Measurements from ENCODE around the gene TMEM273. TPM values are rescaled to one million over a fixed set of nuclear protein-coding genes. Genes with fewer than 3 reads are reported as not detected.

TMEM273 gene
- total RNA-seq, 1 experiment from 2014 or later = not detected

DNA sequence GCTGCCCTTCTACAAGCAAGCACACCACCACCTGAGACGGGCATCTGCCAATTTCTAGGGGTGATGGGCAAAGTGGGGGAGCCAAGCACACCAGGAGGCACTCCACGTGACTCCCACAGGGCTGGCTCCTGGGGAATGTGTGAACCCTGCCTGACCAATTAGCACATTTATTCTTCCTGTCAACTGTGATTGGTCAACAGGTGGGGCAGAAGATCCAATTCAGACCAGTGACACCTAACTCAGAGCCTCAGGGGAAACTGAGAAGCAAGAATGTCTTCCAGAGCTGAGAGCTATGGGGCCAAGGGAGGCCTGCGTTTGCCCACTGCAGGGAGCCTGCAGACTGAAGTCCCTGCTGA lies 15.4 kb downstream of the TMEM273 start:
- no peak overlapping the region for H3K4me3 ChIP-seq (ENCODE audit: low read length)
- H3K4me2 ChIP-seq (ENCODE audit: low read depth, low read length, poor library complexity, severe bottlenecking) = no peak overlapping the region
- no peaks in the 10 kb centered on the region for H3K4me1 ChIP-seq (ENCODE audit: low read length)
- DNase-seq = no peak
- no peak overlapping the region for H3K9ac ChIP-seq (ENCODE audit: low read length)
- no peaks in the 10 kb centered on the region for H4K20me1 ChIP-seq (ENCODE audit: insufficient read depth, low read depth, low read length)
- no peaks in the 10 kb centered on the region for H3K27me3 ChIP-seq (ENCODE audit: low read length)
- no peaks in the 10 kb centered on the region for H3K79me2 ChIP-seq (ENCODE audit: low read length)
- no peaks in the 10 kb centered on the region for H3K36me3 ChIP-seq (ENCODE audit: insufficient read depth, low read length)
- no peaks in the 10 kb centered on the region for H3K9me2 ChIP-seq (replicated peaks; ENCODE audit: insufficient read depth, low read length)
- no peak overlapping the region for H2AFZ ChIP-seq (ENCODE audit: low read length)
- no peak overlapping the region for H3K27ac ChIP-seq (ENCODE audit: low read length)
- no peaks in the 10 kb centered on the region for H3K9me3 ChIP-seq (ENCODE audit: low read length)

DNA sequence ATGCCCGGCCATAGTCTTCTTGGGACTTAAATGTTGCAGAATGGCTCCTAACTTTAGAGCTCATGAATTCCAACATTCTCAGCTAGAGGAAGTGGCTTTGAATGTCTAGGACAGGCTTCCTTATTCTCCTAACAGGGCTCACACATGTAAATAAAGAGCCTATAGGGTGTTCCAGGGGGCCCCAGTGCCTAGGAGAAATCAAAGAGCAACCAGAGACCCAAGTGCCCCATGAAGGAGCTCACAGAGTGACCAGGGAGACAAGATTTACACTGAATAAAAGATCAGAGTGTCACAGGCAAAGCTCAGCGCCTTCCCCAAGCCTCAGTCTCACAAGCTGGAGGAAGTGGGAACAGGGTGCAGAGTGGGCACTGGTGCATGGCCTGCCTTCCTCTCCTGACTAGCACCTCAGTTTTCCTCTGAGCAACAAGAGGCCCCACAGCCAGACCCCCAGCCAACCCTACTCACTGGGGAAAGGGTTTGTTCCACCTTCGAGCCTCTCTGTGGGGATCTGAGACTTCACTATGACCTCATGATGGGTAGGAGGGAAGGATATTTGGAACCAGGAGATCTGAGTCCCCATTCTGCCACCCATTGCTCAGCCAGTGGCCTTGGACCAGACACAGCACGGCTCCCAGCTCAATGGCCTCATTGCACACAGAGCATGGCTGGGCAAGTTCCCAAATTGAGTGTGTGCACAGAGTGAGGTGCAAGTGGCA lies 16.0 kb downstream of the TMEM273 start:
- Histone ChIP-seq H2AFZ (ENCODE audit: low read length) (no peak overlapping the region), H3K4me2 (ENCODE audit: low read depth, low read length, poor library complexity, severe bottlenecking) (no peak overlapping the region), H3K36me3 (ENCODE audit: insufficient read depth, low read length) (no peaks in the 10 kb centered on the region), H3K9me2 (replicated peaks; ENCODE audit: insufficient read depth, low read length) (no peaks in the 10 kb centered on the region), H3K9ac (ENCODE audit: low read length) (no peak overlapping the region), H3K4me1 (ENCODE audit: low read length) (no peaks in the 10 kb centered on the region), H3K27me3 (ENCODE audit: low read length) (no peaks in the 10 kb centered on the region), H3K27ac (ENCODE audit: low read length) (no peak overlapping the region), H3K4me3 (ENCODE audit: low read length) (no peak overlapping the region), H3K9me3 (ENCODE audit: low read length) (no peaks in the 10 kb centered on the region), H3K79me2 (ENCODE audit: low read length) (no peaks in the 10 kb centered on the region), H4K20me1 (ENCODE audit: insufficient read depth, low read depth, low read length) (no peaks in the 10 kb centered on the region)
- DNase-seq = no peak

DNA sequence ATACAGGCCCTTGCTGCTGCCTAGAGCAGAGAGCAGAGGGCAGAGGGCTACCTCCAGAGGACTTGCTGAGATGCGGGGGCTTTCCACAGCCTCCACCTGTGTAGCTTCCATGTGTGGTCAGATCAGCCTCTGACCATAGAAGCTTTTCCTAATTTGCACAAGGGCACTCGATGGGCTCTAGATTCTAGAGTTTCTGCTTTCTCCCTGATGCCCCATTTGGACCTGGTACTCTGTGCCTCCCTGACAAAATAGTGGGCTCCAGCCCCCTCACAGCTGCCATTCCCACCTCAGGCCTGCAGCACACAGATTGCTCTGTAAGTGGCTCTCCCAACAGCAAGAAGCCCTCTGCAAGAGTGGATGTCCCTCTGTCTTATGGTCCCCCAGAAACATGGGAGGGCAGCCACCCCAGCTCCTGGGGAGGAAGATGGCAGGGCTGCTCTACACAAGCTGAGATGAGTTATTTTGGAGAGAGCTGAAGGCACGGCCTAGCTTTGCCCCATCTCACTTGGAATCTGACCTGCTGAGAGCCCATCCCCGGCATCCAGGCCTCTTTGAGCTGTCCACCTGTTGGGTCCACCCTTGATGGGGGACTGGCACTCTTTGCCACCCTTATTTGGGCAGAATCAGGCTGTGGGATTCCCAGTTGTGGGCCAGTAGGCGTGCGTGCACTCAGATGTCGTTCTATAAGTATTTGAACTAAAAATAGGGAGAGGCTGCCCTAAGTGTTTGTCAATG lies 16.7 kb downstream of the TMEM273 start:
- Histone ChIP-seq H3K79me2 (ENCODE audit: low read length) (no peaks in the 10 kb centered on the region), H3K36me3 (ENCODE audit: insufficient read depth, low read length) (no peaks in the 10 kb centered on the region), H3K9me3 (ENCODE audit: low read length) (no peaks in the 10 kb centered on the region), H3K4me1 (ENCODE audit: low read length) (no peaks in the 10 kb centered on the region), H3K9ac (ENCODE audit: low read length) (no peak overlapping the region), H3K9me2 (replicated peaks; ENCODE audit: insufficient read depth, low read length) (no peaks in the 10 kb centered on the region), H3K27me3 (ENCODE audit: low read length) (no peaks in the 10 kb centered on the region), H3K27ac (ENCODE audit: low read length) (no peak overlapping the region), H3K4me2 (ENCODE audit: low read depth, low read length, poor library complexity, severe bottlenecking) (no peak overlapping the region), H3K4me3 (ENCODE audit: low read length) (no peak overlapping the region), H4K20me1 (ENCODE audit: insufficient read depth, low read depth, low read length) (no peaks in the 10 kb centered on the region), H2AFZ (ENCODE audit: low read length) (no peak overlapping the region)
- no peak for DNase-seq

DNA sequence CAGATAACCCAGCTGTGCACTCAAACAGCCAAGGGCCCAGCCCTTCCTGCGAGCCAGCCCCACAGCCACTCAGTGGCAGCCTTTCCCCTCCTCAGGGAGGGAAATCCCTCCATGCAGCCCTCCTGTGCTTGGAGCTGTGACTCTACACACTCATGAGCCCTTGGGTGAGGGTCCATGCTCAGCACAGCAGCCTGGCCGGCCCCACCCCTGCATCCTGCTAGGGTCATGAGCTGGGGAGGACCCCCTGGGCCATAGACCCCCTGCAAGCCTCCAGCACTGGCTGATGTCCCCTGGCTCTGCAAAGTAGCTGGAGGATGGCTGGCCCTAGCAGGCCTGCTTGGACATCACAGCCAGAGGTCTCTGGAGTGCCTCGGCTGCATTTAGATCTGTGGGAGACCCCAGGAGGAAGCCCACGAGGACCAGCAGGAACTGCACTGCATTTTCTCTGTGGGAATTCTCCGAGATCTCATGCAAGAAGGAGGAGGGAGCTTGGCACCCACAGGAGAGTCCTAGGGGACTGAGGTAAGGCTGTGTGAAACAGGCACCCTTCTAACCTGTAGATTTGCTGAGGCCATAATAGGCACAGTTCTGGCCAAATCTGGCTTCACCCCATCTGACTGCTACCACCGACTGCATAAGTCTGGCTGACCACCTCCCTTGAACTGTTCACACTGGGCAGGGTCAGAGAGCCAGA lies 17.4 kb downstream of the TMEM273 start:
- H4K20me1 ChIP-seq (ENCODE audit: insufficient read depth, low read depth, low read length) = no peaks in the 10 kb centered on the region
- peaks cover 7% of the 10 kb centered on the region for H3K4me1 ChIP-seq (ENCODE audit: low read length)
- DNase-seq = no peak
- H3K79me2 ChIP-seq (ENCODE audit: low read length) = no peaks in the 10 kb centered on the region
- no peaks in the 10 kb centered on the region for H3K9me3 ChIP-seq (ENCODE audit: low read length)
- H3K36me3 ChIP-seq (ENCODE audit: insufficient read depth, low read length) = no peaks in the 10 kb centered on the region
- H3K27me3 ChIP-seq (ENCODE audit: low read length) = no peaks in the 10 kb centered on the region
- no peaks in the 10 kb centered on the region for H3K9me2 ChIP-seq (replicated peaks; ENCODE audit: insufficient read depth, low read length)
- no peak overlapping the region for H3K9ac ChIP-seq (ENCODE audit: low read length)
- H3K4me2 ChIP-seq (ENCODE audit: low read depth, low read length, poor library complexity, severe bottlenecking) = no peak overlapping the region
- no peak overlapping the region for H2AFZ ChIP-seq (ENCODE audit: low read length)
- H3K27ac ChIP-seq (ENCODE audit: low read length) = no peak overlapping the region
- no peak overlapping the region for H3K4me3 ChIP-seq (ENCODE audit: low read length)

DNA sequence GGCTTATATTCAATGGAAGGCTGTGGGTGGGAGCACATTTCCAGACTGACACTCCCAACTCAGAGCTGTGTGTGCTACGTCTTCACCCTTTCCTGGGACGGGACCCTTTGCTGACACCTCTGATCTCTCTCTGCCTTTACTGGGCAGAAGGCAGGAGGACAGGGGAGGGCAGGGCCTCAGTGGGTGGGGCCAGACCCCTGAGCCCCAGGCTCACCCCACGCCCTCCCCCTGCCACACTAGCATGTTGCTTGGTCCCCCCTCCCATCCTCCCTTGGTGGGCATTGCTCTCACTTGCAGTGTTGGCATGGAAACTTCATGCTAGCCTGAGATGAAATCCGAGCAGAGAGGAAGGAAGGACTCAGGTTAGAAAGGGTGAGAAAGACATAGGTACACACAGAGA lies 18.4 kb downstream of the TMEM273 start:
- Histone ChIP-seq H3K79me2 (ENCODE audit: low read length) (no peaks in the 10 kb centered on the region), H3K9me2 (replicated peaks; ENCODE audit: insufficient read depth, low read length) (no peaks in the 10 kb centered on the region), H4K20me1 (ENCODE audit: insufficient read depth, low read depth, low read length) (no peaks in the 10 kb centered on the region), H3K27ac (ENCODE audit: low read length) (no peak overlapping the region), H3K4me3 (ENCODE audit: low read length) (no peak overlapping the region), H3K4me2 (ENCODE audit: low read depth, low read length, poor library complexity, severe bottlenecking) (no peak overlapping the region), H3K27me3 (ENCODE audit: low read length) (no peaks in the 10 kb centered on the region), H3K9ac (ENCODE audit: low read length) (no peak overlapping the region), H2AFZ (ENCODE audit: low read length) (no peak overlapping the region), H3K9me3 (ENCODE audit: low read length) (no peaks in the 10 kb centered on the region), H3K4me1 (ENCODE audit: low read length) (peaks cover 9% of the 10 kb centered on the region), H3K36me3 (ENCODE audit: insufficient read depth, low read length) (no peaks in the 10 kb centered on the region)
- no peak for DNase-seq

- H3K4me3 ChIP-seq (ENCODE audit: low read length) = no peak overlapping the region
- H3K9ac ChIP-seq (ENCODE audit: low read length) = no peak overlapping the region
- no peaks in the 10 kb centered on the region for H3K36me3 ChIP-seq (ENCODE audit: insufficient read depth, low read length)
- no peaks in the 10 kb centered on the region for H3K79me2 ChIP-seq (ENCODE audit: low read length)
- no peak overlapping the region for H2AFZ ChIP-seq (ENCODE audit: low read length)
- no peak overlapping the region for H3K27ac ChIP-seq (ENCODE audit: low read length)
- no peaks in the 10 kb centered on the region for H3K9me2 ChIP-seq (replicated peaks; ENCODE audit: insufficient read depth, low read length)
- no peak for DNase-seq
- no peaks in the 10 kb centered on the region for H3K27me3 ChIP-seq (ENCODE audit: low read length)
- peaks cover 16% of the 10 kb centered on the region for H3K4me1 ChIP-seq (ENCODE audit: low read length)
- no peaks in the 10 kb centered on the region for H3K9me3 ChIP-seq (ENCODE audit: low read length)
- H3K4me2 ChIP-seq (ENCODE audit: low read depth, low read length, poor library complexity, severe bottlenecking) = no peak overlapping the region
- no peaks in the 10 kb centered on the region for H4K20me1 ChIP-seq (ENCODE audit: insufficient read depth, low read depth, low read length)
Measured at GRCh38 chr10:49168831-49169500, 19.2 kb downstream of the TMEM273 start.

DNA sequence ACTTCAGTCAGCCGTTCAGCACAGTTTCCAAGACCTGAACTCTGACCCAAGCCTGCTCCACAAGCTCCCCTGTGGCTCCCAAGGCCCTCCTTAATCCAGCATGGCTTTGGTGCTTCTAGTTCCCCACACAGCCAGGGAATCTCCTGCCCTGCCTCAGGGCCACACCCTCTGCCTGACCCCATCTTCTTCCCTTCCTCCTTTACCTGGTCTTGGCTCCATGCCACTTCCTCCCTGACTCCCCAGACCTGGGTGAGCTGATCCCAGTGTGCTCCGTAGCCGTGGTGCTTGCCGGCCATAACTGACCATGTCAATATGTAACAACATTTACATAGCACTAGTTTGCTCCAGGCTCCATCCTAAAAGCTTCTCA lies 20.0 kb downstream of the TMEM273 start:
- no peaks in the 10 kb centered on the region for H3K27me3 ChIP-seq (ENCODE audit: low read length)
- no peak overlapping the region for H2AFZ ChIP-seq (ENCODE audit: low read length)
- H4K20me1 ChIP-seq (ENCODE audit: insufficient read depth, low read depth, low read length) = no peaks in the 10 kb centered on the region
- H3K9me3 ChIP-seq (ENCODE audit: low read length) = no peaks in the 10 kb centered on the region
- H3K4me2 ChIP-seq (ENCODE audit: low read depth, low read length, poor library complexity, severe bottlenecking) = no peak overlapping the region
- peaks cover 17% of the 10 kb centered on the region for H3K4me1 ChIP-seq (ENCODE audit: low read length)
- no peak for DNase-seq
- H3K9ac ChIP-seq (ENCODE audit: low read length) = no peak overlapping the region
- no peaks in the 10 kb centered on the region for H3K79me2 ChIP-seq (ENCODE audit: low read length)
- H3K9me2 ChIP-seq (replicated peaks; ENCODE audit: insufficient read depth, low read length) = no peaks in the 10 kb centered on the region
- H3K27ac ChIP-seq (ENCODE audit: low read length) = no peak overlapping the region
- no peaks in the 10 kb centered on the region for H3K36me3 ChIP-seq (ENCODE audit: insufficient read depth, low read length)
- no peak overlapping the region for H3K4me3 ChIP-seq (ENCODE audit: low read length)

Measured in Karpas-422 (cell line).